GM12801 (cell line): ENCODE measurements around the gene HNRNPU.

Experiments used
- CTCF ChIP-seq: IDR thresholded peaks from one replicate; pipeline ENCODE4 v1.5.1; 2011; ENCODE audit warnings: control low read depth; ENCODE audit not compliant: insufficient read length; ENCODE audit errors: extremely low read depth

HNRNPU gene

GRCh38 chr1:244887281-244887680 is 22.9 kb upstream of the HNRNPU start:
- TF ChIP-seq CTCF, result no peak

- TF ChIP-seq CTCF, result no peak
Measured at GRCh38 chr1:244881552-244882280, 17.4 kb upstream of the HNRNPU start.

GRCh38 chr1:244878681-244879080 is 14.3 kb upstream of the HNRNPU start:
- TF ChIP-seq CTCF, result no peak

GRCh38 chr1:244876228-244876910 is 12.0 kb upstream of the HNRNPU start:
- no peak for TF ChIP-seq CTCF

- no peak for TF ChIP-seq CTCF
Measured at GRCh38 chr1:244874974-244875579, 10.7 kb upstream of the HNRNPU start.

- TF ChIP-seq CTCF, result no peak
Measured at GRCh38 chr1:244869950-244870349, 5.6 kb upstream of the HNRNPU start.

GRCh38 chr1:244869364-244869827 is 5.1 kb upstream of the HNRNPU start:
- no peak for TF ChIP-seq CTCF
